Measurements from ENCODE around the gene XYLB. TPM values are rescaled to one million over a fixed set of nuclear protein-coding genes. Genes with fewer than 3 reads are reported as not detected.

The XYLB gene
- total RNA-seq, 1 donor from 2014 or later = 0.45 TPM

DNA sequence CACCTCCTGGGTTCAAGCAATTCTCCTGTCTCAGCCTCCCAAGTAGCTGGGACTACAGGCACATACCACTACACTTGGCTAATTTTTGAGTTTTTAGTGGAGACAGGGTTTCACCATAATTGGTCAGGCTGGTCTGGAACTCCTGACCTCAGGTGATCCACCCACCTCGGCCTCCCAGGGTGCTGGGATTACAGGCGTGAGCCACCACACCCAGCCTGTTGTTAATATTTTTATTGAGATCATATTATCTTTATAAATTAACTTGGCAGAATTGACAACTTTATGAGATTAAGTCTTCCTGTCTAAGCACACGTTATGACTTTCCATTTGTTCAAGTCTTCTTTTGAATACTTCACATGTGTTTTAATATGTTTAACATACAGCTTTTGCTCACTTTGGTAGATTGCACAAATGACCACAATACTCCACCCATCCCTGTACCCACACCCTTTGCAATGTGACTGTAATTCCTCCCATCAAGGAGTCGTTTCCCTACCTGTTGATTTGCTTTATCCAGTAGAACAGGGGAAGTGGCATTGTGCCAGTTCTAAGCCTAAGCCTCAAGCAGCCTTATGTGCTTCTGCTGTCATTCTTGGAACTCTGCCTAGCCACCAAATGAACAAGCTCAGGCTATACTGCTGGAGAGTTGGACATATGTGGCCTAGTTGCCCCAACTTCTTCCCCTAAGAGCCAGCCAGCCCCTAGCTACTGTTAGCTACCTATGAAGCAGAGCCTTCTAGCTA, 8.2 kb downstream of the XYLB start:
- intact Hi-C loops (cut with micrococcal nuclease) = no loop called here
- DNase-seq (no peak), ATAC-seq (no peak)

DNA sequence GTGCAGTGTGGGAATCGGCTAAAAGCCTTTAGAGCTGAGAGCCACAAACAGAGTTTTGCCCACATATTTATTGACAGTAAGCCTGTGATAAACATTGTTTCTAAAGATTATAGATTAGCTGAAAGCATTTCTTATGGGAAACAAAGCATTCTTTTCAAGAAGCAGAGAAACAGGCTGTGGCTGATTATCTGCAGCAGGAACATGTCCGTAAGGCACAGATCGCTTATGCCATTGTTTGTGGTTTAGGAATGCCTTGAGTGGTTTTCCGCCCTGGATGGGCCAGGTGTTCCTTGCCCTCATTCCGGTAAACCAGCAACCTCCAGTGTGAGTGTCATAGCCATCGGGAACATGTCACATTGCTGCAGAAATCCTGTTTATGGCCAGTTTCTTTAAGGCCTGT, 12.5 kb downstream of the XYLB start:
- intact Hi-C loops (cut with micrococcal nuclease) = no loop called here
- DNase-seq (no peak), ATAC-seq (no peak)

DNA sequence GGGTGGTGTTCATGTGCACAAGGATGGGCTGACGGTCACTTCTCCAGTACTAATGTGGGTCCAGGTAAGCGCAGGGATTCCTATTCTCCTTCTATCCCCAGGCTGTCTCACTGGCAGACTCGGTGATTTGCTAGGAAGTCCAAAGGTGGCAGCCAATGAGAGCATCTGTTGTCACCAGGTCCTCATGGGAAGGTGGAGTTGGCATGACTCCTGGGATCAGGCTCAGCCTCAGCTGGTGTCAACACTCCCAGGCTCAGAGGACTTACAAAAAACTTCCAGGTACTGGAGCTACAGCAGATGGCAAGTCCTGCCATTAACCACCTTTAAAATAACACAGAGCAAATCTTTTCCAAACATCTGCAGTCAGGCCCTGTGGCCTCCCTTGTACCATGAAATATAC, 13.8 kb downstream of the XYLB start:
- intact Hi-C loops (cut with micrococcal nuclease) = no loop called here
- ATAC-seq (no peak), DNase-seq (no peak)

DNA sequence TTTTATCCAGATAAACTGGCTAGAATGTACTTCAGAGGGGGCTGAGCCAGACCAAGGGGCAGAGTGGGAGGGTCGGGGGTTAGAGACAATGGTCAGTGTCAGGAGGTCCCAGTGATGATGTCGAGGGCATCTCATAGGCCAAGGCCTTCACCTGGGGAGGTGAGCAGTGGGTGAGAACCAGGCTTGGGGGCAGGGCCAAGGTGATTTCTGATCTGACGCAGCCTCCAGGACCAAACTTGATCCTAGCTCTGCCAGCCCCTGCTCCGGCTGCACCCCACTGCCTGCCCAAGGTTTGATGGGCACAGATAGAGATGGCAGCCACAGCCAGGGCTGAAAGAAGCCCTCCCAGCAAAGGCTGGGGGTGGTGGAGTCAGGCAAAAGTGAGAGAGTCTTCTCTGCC, 14.9 kb downstream of the XYLB start:
- intact Hi-C loops (cut with micrococcal nuclease) = no loop called here
- ATAC-seq (no peak), DNase-seq (no peak)

DNA sequence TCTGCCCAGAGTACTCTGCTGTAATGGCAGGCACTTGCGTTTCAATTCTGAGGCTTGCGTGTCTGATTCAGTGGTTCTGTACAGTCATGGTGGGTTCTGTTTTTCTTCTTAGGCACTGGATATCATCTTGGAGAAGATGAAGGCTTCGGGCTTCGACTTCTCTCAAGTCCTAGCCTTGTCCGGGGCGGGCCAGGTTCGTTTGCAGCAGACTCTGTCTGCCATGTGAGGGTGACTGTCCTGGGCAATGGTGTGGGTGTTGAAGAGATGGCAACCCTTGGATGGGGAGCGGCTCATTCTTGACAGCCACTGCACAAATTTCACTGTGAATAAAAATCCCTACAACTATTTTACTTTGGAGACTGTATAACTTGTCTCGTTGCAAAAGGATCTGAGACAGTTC, 16.2 kb downstream of the XYLB start:
- ATAC-seq = no peak
- no peak for DNase-seq
- intact Hi-C loops (cut with micrococcal nuclease) = no loop called here

DNA sequence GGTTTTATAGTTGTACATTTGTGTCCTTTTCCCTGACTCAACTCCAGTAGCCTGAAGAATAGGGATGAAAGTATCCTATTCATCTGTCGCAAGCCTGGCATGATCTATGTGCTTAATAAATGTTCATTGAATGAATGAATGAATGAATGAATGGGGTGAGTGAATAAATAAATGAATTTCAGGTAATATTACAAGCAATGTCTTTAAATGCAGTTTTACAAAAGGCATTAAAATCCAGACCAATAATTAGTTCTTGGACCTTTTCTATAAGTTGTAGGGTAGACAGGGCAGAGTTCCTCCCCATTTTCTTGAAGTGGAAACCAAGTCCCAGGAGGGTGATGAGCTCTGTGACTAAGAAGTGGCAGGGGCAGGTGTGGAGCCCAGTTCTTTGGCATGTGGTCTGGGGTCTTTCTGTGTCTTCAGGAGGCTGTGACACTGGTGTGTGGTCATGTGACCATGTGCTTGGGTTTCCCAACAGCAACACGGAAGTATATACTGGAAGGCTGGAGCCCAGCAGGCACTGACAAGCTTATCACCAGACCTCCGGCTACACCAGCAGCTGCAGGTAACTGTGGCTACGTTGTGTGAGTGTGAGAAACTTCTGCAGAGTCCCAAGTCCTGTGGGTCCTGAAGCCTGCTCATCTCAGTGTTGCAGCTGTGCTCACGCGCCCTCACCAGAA, 18.3 kb downstream of the XYLB start:
- intact Hi-C loops (cut with micrococcal nuclease) = no loop called here
- ATAC-seq = no peak
- DNase-seq = no peak

DNA sequence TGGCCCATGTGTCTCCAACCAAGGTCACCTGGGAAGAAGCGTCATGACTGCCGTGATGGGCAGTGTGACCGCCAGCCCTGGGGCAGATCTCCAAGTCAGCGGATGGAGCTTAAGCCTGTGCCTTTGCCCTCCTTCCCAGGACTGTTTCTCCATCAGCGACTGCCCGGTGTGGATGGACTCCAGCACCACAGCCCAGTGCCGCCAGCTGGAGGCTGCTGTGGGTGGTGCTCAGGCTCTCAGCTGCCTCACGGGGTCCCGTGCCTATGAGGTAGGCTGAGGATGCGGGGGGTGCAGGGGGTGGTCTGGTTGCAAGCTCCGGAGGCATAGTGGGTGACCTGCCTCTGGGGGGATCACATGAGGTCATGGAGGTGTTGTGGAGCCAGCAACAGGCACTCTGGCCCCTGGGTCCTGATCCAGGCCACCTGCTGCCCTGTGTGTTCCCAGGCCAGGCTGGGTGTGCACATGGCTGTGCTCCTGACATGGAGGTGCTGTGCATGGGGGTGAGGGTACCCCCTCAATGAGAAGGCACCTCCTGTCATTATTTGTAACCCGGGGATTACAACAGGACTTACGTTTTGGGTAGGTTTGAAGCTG, 19.0 kb downstream of the XYLB start:
- ATAC-seq (no peak), DNase-seq (no peak)
- intact Hi-C loops (cut with micrococcal nuclease) = no loop called here

DNA sequence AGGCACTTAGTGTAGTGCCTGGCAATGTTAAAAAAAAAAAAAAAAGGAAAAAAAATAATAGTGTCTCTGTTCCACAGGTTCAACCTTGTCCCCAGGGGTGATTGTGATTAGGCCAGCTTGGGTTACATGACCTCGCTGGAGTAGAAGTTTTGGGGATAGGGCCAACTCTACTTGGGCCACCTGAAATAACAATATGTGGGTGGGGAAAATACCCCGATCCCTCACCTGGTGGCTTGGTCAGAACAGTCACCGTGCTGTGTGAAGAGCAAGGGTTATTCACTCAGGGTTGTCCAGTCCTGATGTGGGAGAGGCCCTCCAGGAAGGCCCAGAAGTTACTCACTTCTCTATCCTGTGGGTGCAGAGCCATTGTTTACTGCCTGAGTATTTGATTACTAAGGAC, 19.5 kb downstream of the XYLB start:
- intact Hi-C loops (cut with micrococcal nuclease) = no loop called here

DNA sequence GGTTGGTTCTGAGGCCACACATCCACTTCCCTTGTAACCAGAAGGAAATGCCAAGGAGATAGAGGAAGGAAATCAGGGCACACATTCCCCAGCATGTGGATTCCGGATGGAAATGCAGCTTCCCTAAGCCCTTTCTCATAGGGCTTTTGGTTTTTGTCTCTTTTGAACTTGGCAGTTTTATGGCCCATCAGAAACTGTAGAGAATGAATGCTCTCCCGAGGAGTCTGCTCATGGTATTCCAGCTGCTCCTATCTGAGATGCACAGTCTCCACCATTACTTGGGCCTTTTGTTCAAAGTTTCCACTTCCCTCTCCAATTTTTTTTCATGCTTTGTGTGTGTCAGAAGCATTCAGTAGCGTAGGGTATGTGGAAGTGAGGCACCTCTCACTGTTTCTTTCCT, 21.2 kb downstream of the XYLB start:
- intact Hi-C loops (cut with micrococcal nuclease) = no loop called here
- DNase-seq (no peak), ATAC-seq (no peak)

More for the DNA sequence above, 19.5 kb downstream of the XYLB start:
- ATAC-seq (no peak), DNase-seq (no peak)

DNA sequence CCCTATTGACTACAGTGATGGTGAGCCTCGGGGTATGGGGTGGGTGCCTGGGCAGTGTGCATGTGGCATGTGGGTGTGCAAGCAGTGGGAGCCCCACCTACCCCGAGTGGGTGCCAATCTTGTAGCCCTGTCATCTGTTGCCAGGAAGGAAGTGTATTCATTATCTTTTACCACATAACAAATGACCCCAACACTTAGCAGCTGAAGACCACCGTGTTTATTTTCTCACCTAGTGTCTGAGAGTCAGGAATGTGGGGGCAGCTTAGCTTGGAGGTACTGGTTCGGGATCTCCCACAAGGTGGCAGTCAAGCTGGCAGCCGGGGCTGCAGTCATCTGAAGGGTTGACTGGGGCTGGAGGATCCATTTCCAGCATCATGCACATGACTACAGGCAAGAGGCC, 21.7 kb downstream of the XYLB start:
- ATAC-seq (no peak), DNase-seq (no peak)
- intact Hi-C loops (cut with micrococcal nuclease) = no loop called here

DNA sequence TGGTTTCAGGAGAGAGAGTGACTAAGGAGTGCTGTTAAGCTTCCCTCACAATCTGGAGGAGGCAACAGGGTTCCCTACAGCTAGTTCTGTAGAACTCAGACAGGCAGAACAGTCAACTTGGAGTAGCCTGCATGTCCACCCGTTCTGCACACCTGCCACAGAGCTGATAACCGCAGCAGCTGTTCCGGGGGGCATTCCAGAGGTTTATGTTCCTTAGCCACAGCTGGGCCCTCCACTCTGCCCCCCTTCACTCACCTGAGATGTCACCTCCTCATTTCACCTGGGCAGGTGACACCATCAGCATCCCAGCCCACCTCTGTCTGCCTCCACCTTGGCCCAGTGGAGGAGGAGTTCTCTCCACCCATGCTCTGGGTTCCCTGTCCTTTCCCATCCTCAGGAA, 22.6 kb downstream of the XYLB start:
- ATAC-seq (no peak), DNase-seq (no peak)
- intact Hi-C loops (cut with micrococcal nuclease) = no loop called here

DNA sequence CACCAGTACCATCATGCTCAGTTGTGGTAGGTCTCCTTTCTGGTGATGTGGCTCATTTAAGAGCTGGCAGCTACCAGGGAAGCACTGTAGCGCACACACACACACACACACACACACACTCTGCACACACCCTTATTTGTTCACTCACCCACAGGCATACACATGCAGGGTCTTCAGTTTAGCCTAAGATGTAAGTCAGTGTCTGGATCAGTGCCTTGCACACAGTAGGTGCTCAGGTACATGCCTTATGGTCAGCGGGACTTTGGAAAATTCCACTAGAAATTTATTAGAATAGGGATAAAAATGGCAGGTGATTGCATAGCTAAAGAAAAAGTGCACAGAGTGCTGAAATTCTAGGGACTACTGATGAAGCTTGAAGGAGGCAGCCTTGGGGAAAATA, 23.6 kb downstream of the XYLB start:
- DNase-seq (no peak), ATAC-seq (no peak)
- intact Hi-C loops (cut with micrococcal nuclease) = no loop called here

DNA sequence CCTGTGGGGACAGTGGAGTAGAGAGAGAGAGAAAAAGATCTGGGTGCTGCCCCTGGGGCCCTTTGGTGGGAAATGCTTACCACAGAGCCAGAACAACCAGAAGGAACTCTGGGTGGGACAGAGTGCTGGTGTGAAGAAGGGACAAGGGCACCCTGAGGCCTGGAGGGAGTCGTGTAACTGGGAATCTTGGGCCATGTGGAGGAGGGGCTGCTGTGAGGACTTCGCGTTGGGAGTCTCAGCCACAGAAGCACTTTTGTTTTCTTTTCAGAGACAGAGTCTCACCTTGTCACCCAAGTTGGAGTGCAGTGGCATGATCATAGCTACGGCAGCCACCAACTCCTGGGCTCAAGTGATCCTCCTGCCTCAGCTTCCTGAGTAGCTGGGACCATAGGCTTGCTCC, 24.3 kb downstream of the XYLB start:
- intact Hi-C loops (cut with micrococcal nuclease) = no loop called here
- ATAC-seq = no peak
- DNase-seq = no peak

DNA sequence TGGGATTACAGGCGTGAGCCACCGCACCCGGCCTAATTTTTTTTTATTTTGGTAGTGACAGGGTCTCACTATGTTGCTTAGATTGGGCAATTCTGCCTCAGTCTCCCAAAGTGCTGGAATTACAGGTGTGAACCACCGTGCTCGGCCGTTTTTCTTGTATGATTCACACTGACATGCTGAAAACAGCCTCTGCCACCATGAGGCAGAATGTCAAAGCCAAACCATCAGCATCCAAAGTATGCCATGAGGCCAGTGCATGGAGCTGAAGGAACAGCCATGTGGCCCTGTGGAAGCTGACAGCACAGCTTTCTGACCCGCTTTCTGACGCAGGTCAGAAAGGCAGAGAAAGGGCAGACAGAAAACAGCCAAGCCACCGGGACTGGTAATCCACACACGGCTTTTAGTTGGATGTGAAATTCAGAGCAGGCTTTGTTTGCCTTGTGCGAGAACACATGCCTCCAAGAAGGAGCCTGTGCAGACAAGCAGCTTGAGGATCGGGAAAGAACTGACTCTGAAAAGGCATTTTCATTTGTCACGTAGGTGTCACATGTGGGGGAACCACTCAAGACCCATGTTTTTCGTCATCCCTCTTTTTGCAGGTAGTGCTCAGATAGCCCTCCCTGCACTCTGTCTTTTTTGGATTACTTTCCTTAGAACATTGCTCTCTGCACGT, 25.1 kb downstream of the XYLB start:
- intact Hi-C loops (cut with micrococcal nuclease) = no loop called here
- no peak for ATAC-seq
- no peak for DNase-seq

DNA sequence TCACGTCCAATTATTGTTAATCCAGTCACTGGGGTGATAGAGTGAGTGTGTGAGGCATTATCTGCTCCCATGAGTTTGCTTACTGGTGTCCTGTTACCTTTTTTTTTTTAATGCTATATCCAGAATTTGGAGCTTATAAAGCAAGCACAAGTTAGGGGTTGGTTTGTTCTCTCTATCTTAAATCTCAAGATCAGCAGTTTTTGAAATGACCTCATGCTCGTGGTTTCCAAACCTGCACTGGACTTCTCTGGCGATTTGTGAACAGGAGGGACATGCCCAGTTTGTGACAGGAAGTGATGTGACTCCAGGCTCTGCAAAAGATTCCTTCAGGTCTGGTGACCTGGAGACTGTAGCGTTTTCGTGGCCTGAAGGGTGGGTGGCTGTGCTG, 25.6 kb downstream of the XYLB start:
- no peak for DNase-seq
- ATAC-seq = no peak
- intact Hi-C loops (cut with micrococcal nuclease) = no loop called here

DNA sequence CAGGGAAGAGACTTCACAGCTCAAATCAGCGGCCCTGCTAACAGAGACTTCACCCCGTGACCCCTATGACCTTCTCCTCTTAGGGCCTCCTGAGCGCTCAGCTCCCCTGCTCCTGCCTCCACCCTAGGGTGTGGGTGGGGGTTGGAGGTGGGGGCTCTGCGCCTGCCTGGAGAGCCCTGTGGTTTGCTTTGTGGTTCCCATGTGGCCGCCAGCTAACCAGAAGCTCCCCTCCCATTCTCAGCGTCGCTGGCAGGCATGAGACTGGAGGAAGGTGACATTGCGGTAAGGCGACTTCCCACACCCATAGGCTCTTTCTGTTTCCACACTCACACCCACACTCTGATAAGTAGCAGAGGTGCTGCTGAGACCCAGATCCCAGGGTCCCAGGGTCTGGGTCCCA, 27.6 kb downstream of the XYLB start:
- ATAC-seq (no peak), DNase-seq (no peak)
- intact Hi-C loops (cut with micrococcal nuclease) = no loop called here

DNA sequence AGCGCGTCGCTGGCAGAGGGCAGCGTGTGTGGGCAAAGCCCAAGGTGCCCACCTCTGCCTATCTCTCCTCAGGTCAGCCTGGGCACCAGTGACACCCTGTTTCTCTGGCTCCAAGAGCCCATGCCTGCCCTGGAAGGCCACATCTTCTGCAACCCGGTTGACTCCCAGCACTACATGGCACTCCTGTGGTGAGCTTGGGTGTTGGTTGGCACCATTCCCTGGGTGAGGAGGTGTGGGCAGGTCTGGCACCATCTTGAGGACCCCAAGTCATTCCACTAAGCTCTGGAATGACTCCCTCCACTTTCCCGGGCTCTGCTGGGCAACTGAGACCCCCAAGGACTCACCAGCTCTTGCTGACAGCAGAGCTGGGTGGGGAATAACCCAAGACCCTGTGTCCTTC, 28.5 kb downstream of the XYLB start:
- intact Hi-C loops (cut with micrococcal nuclease) = no loop called here
- ATAC-seq (no peak), DNase-seq (no peak)

DNA sequence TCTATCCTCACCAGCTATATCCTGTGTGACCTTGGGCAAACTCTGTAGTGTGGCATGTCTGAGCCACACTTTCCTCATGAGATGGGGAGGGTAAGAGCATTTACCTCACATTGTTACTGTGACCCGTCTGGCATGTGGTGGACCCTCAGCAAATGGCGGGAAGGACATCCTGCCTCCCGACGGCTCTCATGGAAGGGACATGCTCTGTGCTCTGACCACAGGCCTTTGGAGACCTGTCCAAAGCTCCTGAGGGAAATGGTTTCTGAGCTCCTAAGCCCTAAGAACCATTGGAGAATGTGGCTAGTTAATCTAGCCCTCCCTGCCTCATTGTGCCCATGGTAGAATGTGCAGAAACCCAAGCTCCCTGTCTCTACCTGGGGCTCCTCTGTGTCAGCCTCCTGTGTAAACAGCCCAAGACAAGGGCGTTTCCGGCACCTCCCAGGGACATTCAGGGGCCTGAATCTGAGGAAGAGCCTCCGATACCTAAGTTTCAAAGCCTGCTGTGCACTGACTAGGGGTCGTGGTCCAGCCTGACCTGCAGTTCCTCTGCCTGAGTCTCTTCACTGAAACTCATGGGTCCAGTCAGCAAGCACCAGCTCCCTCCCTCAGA, 29.0 kb downstream of the XYLB start:
- no peak for DNase-seq
- intact Hi-C loops (cut with micrococcal nuclease) = no loop called here
- ATAC-seq = no peak

DNA sequence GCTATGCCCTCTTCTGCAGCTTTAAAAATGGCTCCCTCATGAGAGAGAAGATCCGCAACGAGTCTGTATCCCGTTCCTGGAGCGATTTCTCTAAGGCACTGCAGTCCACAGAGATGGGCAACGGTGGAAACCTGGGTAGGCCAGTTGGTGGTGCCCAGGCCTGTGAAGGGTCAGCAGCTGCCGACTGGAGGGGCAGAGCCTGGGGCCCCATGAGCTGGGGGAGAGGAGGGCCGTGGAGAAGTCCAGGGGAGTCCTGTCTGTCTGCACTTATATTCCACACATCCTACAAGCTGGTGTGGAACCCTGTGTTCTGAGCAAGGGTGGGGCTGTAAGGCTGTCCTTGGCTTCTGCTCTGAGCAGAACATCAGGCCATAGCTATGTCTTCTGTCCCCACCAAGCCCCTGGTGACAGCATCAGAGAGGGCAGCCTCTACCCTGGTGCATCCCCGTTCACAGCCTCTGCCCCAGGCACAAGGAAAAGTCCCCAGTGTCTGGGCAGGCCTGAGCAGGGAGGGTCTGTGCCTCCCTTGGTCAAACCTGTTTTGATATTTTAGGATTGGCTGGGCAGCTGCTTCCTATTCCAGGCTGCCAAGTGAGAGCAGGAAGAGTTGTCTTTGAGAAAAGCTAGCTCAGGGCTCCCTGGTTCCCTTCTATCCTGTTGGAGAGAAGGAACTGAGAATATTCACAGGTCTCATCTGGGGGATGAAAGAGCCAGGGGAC, 29.7 kb downstream of the XYLB start:
- no peak for DNase-seq
- intact Hi-C loops (cut with micrococcal nuclease) = no loop called here
- no peak for ATAC-seq

Data from left ventricle myocardium superior (tissue), 1 donor.